DOHH2 (cell line): ENCODE results near the gene CCDC6.

Experiments used
- EZH2phosphoT487 ChIP-seq: fragments of 200-600 bp; sonication (generic); IDR thresholded peaks from 2 replicates; pipeline ENCODE4 v1.6.1; 2017; ENCODE audit warnings: borderline replicate concordance, mild to moderate bottlenecking, antibody characterized with exemption, low read length, moderate library complexity, mixed read lengths
- TF ChIP-seq, protein P1 (sequence below): fragments of 200-600 bp; sonication (generic); IDR thresholded peaks from one replicate; pipeline ENCODE4 v1.5.1; 2014; ENCODE audit warnings: antibody characterized with exemption, mild to moderate bottlenecking, low read depth, low read length; ENCODE audit not compliant: poor library complexity, severe bottlenecking

DNA sequence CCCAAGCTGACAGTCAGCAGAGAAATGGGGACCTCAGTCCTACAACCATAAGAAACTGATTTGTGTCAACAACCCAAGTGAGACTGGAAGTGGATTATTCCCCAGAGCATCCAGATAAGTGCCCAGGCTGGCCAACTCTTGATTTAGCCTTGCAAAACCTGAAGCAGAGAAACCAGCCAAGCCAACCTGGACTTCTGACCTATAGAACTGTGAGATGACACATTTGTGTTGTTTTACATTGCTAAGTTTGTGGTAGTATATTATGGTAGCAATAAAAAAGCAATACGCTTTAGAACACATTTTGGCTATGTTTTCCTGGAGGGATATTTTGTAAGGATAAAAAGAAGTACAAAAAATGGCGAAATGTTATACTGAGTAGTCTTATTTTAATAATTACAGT, 19.7 kb upstream of the CCDC6 start:
- TF ChIP-seq, protein P1, sequence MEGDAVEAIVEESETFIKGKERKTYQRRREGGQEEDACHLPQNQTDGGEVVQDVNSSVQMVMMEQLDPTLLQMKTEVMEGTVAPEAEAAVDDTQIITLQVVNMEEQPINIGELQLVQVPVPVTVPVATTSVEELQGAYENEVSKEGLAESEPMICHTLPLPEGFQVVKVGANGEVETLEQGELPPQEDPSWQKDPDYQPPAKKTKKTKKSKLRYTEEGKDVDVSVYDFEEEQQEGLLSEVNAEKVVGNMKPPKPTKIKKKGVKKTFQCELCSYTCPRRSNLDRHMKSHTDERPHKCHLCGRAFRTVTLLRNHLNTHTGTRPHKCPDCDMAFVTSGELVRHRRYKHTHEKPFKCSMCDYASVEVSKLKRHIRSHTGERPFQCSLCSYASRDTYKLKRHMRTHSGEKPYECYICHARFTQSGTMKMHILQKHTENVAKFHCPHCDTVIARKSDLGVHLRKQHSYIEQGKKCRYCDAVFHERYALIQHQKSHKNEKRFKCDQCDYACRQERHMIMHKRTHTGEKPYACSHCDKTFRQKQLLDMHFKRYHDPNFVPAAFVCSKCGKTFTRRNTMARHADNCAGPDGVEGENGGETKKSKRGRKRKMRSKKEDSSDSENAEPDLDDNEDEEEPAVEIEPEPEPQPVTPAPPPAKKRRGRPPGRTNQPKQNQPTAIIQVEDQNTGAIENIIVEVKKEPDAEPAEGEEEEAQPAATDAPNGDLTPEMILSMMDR, result no peak
- TF ChIP-seq EZH2phosphoT487, result no peak
